ENCODE measurements around the gene LRRD1. TPM values are rescaled to one million over a fixed set of nuclear protein-coding genes. Genes with fewer than 3 reads are reported as not detected.

LRRD1 gene
- total and polyA plus RNA-seq, 9 of the 15 experiments (the other 6 are each of a cell fraction or from before 2014, with no cell fraction given) = 0.07 to 0.15 TPM; not detected in 7

- intact Hi-C loops (cut with micrococcal nuclease) = loop anchor here (5.0 kb wide), 1 partner anchor 291 kb away; no protein-coding TSS in a partner anchor
These were observed 47.8 kb downstream of the LRRD1 start for GRCh38 chr7:92131093-92131492.

GRCh38 chr7:92121681-92122080 is 57.3 kb downstream of the LRRD1 start:
- no peak for FAIRE-seq
- Histone ChIP-seq H3K27me3 (ENCODE audit: control insufficient read depth in 2 of 2, insufficient read depth in 2 of 2, low read length in 2 of 2) (no peaks in the 10 kb centered on the region), H3K9me3 (replicated peaks; ENCODE audit: control insufficient read depth, insufficient read depth, low read depth, low read length) (no peaks in the 10 kb centered on the region), H3K36me3 (ENCODE audit: control insufficient read depth, insufficient read depth, low read length) (peaks cover 96% of the 10 kb centered on the region), H3K4me3 (no peak overlapping the region), H3K79me2 (ENCODE audit: control insufficient read depth, insufficient read depth, low read length) (peaks cover 53% of the 10 kb centered on the region), H4K20me1 (replicated peaks; ENCODE audit: control insufficient read depth, insufficient read depth, low read length) (no peaks in the 10 kb centered on the region), H2AFZ (ENCODE audit: low read depth, low read length) (no peak overlapping the region), H3K4me1 (replicated peaks in 1 of 2; ENCODE audit: control insufficient read depth in 2 of 2, insufficient read depth in 2 of 2, low read length in 2 of 2) (no peaks in the 10 kb centered on the region), H3K4me2 (ENCODE audit: insufficient read depth, low read length) (no peak overlapping the region), H3K9me1 (ENCODE audit: control insufficient read depth, insufficient read depth, low read length) (no peaks in the 10 kb centered on the region), H3K9ac (ENCODE audit: insufficient read depth in 1 of 2, low read depth in 2 of 2, low read length in 2 of 2) (no peak overlapping the region), H3K27ac (ENCODE audit: extremely low read depth, low read depth, low read length) (no peak overlapping the region)
- in situ Hi-C loops (cut with MboI) = no loop called here
- no peak for DNase-seq (ENCODE audit: extremely low read depth in 1 of 4, low spot score in 3 of 4)
- POLR2A ChIA-PET = no interaction called here
- intact Hi-C loops (cut with micrococcal nuclease) = no loop called here
- CTCF ChIA-PET (ENCODE audit: low intra/inter-chr PET ratio) = no interaction called here
- no TSS peak for BruUV-seq (replicated peaks)
- no peak for ATAC-seq
- TF ChIP-seq SRF (CRISPR knock-in tag; IDR thresholded peaks at IDR 0.05) (no peak), STAG1 (CRISPR knock-in tag; IDR thresholded peaks at IDR 0.05; ENCODE audit: borderline replicate concordance) (no peak), SAFB (IDR thresholded peaks at IDR 0.05; ENCODE audit: borderline replicate concordance, low read depth, low read length) (no peak), FOXK1 (CRISPR knock-in tag; IDR thresholded peaks at IDR 0.05; ENCODE audit: borderline replicate concordance) (no peak), SIX5 (IDR thresholded peaks at IDR 0.05; ENCODE audit: borderline replicate concordance in 1 of 2, insufficient read depth in 1 of 2, low read depth in 1 of 2, low read length in 2 of 2) (no peak), TSC22D4 (tag; IDR thresholded peaks at IDR 0.05) (no peak), FOSL1 (tag; conservative IDR thresholded peaks at IDR 0.05) (no peak), SMARCA4 (IDR thresholded peaks at IDR 0.05) (no peak), ZFP30 (CRISPR knock-in tag; IDR thresholded peaks at IDR 0.05; ENCODE audit: borderline replicate concordance) (no peak), EZH2 (IDR thresholded peaks at IDR 0.05; ENCODE audit: borderline replicate concordance, low read depth, low read length) (no peak), NFATC3 (IDR thresholded peaks at IDR 0.05) (no peak), TBP (optimal IDR thresholded peaks at IDR 0.05; ENCODE audit: low read depth, low read length) (no peak)
- TF ChIP-seq, protein P1, sequence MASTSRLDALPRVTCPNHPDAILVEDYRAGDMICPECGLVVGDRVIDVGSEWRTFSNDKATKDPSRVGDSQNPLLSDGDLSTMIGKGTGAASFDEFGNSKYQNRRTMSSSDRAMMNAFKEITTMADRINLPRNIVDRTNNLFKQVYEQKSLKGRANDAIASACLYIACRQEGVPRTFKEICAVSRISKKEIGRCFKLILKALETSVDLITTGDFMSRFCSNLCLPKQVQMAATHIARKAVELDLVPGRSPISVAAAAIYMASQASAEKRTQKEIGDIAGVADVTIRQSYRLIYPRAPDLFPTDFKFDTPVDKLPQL (IDR thresholded peaks at IDR 0.05; ENCODE audit: extremely low read depth, insufficient read length) = no peak
- TF ChIP-seq, protein P2, sequence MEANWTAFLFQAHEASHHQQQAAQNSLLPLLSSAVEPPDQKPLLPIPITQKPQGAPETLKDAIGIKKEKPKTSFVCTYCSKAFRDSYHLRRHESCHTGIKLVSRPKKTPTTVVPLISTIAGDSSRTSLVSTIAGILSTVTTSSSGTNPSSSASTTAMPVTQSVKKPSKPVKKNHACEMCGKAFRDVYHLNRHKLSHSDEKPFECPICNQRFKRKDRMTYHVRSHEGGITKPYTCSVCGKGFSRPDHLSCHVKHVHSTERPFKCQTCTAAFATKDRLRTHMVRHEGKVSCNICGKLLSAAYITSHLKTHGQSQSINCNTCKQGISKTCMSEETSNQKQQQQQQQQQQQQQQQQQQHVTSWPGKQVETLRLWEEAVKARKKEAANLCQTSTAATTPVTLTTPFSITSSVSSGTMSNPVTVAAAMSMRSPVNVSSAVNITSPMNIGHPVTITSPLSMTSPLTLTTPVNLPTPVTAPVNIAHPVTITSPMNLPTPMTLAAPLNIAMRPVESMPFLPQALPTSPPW (CRISPR knock-in tag; IDR thresholded peaks at IDR 0.05) = no peak

More at GRCh38 chr7:92131093-92131492, 47.8 kb downstream of the LRRD1 start:
- Histone ChIP-seq H3K9me1 (ENCODE audit: control insufficient read depth, insufficient read depth, low read length) (no peaks in the 10 kb centered on the region), H3K27me3 (ENCODE audit: control insufficient read depth in 2 of 2, insufficient read depth in 2 of 2, low read length in 2 of 2) (no peaks in the 10 kb centered on the region), H3K9ac (ENCODE audit: insufficient read depth in 1 of 2, low read depth in 2 of 2, low read length in 2 of 2) (no peak overlapping the region), H2AFZ (ENCODE audit: low read depth, low read length) (no peak overlapping the region), H4K20me1 (replicated peaks; ENCODE audit: control insufficient read depth, insufficient read depth, low read length) (peaks cover 8% of the 10 kb centered on the region; the same call in 1 of the 2 replicates), H3K36me3 (ENCODE audit: control insufficient read depth, insufficient read depth, low read length) (peaks cover 61% of the 10 kb centered on the region), H3K27ac (ENCODE audit: extremely low read depth, low read depth, low read length) (no peak overlapping the region), H3K4me3 (no peak overlapping the region), H3K4me2 (ENCODE audit: insufficient read depth, low read length) (no peak overlapping the region), H3K9me3 (replicated peaks; ENCODE audit: control insufficient read depth, insufficient read depth, low read depth, low read length) (no peaks in the 10 kb centered on the region), H3K79me2 (ENCODE audit: control insufficient read depth, insufficient read depth, low read length) (peaks cover 54% of the 10 kb centered on the region), H3K4me1 (replicated peaks in 1 of 2; ENCODE audit: control insufficient read depth in 2 of 2, insufficient read depth in 2 of 2, low read length in 2 of 2) (peaks cover 19 to 20% of the 10 kb centered on the region in 2 experiments; a peak in 3 of 5 replicates)
- ChIA-PET CTCF (ENCODE audit: low intra/inter-chr PET ratio) (no interaction called here), POLR2A (no interaction called here)
- ATAC-seq (no peak), DNase-seq (ENCODE audit: extremely low read depth in 1 of 4, low spot score in 3 of 4) (no peak), FAIRE-seq (no peak)
- no TSS peak for BruUV-seq (replicated peaks)
- in situ Hi-C loops (cut with MboI) = loop anchor here (10.0 kb wide), 1 partner anchor 304 kb away; no protein-coding TSS in a partner anchor
- TF ChIP-seq RBM25 (IDR thresholded peaks at IDR 0.05; ENCODE audit: low read depth, low read length, severe bottlenecking) = no peak
- no peak for TF ChIP-seq STAG1 (CRISPR knock-in tag; IDR thresholded peaks at IDR 0.05; ENCODE audit: borderline replicate concordance)
- no peak for TF ChIP-seq NFE2 (IDR thresholded peaks at IDR 0.05; ENCODE audit: low read depth)
- no peak for TF ChIP-seq ZNF696 (CRISPR knock-in tag; conservative IDR thresholded peaks at IDR 0.05)
- 93% methylated on average over 5 of the region's 5 CpGs for WGBS (ENCODE audit: insufficient coverage, low coverage, missing lambda C conversion rate)

Measured in K562 (cell line).